ENCODE results near the gene FARP2.

DNA sequence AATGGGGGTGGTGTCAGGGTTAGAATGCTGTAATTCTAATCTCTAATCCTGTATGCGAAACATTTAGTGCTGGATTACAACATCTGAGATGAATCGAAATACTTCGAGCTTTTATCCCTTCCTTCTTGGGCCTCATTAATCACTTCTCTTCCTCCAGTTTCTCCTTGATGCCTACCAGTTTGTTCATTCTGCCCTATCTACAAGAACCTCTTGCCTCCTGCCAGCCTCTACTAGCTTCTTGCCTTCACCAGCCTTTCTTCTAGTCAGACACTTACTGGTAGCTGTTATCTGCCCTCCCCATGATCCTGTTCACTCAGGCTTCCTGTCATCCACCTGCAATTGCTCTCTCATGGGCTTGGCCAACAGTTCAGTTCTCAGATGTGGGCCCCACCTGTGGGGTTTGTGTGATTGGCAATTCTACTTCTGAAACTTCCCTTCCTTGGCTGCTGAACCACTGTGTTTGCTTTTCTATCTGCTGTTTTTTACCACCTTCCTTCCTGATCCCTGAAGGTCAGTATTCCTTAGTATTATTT is 15.4 kb upstream of the FARP2 start:
- TF ChIP-seq YY1 (IDR thresholded peaks at IDR 0.05) = no peak
- TF ChIP-seq, protein P1, sequence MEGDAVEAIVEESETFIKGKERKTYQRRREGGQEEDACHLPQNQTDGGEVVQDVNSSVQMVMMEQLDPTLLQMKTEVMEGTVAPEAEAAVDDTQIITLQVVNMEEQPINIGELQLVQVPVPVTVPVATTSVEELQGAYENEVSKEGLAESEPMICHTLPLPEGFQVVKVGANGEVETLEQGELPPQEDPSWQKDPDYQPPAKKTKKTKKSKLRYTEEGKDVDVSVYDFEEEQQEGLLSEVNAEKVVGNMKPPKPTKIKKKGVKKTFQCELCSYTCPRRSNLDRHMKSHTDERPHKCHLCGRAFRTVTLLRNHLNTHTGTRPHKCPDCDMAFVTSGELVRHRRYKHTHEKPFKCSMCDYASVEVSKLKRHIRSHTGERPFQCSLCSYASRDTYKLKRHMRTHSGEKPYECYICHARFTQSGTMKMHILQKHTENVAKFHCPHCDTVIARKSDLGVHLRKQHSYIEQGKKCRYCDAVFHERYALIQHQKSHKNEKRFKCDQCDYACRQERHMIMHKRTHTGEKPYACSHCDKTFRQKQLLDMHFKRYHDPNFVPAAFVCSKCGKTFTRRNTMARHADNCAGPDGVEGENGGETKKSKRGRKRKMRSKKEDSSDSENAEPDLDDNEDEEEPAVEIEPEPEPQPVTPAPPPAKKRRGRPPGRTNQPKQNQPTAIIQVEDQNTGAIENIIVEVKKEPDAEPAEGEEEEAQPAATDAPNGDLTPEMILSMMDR (IDR thresholded peaks at IDR 0.05; ENCODE audit: low read depth, low read length, missing input control) = no peak
- TF ChIP-seq SP1 (IDR thresholded peaks at IDR 0.05) = no peak
- TF ChIP-seq, protein P2, sequence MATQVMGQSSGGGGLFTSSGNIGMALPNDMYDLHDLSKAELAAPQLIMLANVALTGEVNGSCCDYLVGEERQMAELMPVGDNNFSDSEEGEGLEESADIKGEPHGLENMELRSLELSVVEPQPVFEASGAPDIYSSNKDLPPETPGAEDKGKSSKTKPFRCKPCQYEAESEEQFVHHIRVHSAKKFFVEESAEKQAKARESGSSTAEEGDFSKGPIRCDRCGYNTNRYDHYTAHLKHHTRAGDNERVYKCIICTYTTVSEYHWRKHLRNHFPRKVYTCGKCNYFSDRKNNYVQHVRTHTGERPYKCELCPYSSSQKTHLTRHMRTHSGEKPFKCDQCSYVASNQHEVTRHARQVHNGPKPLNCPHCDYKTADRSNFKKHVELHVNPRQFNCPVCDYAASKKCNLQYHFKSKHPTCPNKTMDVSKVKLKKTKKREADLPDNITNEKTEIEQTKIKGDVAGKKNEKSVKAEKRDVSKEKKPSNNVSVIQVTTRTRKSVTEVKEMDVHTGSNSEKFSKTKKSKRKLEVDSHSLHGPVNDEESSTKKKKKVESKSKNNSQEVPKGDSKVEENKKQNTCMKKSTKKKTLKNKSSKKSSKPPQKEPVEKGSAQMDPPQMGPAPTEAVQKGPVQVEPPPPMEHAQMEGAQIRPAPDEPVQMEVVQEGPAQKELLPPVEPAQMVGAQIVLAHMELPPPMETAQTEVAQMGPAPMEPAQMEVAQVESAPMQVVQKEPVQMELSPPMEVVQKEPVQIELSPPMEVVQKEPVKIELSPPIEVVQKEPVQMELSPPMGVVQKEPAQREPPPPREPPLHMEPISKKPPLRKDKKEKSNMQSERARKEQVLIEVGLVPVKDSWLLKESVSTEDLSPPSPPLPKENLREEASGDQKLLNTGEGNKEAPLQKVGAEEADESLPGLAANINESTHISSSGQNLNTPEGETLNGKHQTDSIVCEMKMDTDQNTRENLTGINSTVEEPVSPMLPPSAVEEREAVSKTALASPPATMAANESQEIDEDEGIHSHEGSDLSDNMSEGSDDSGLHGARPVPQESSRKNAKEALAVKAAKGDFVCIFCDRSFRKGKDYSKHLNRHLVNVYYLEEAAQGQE (IDR thresholded peaks at IDR 0.05) = no peak
- TF ChIP-seq, protein P3, sequence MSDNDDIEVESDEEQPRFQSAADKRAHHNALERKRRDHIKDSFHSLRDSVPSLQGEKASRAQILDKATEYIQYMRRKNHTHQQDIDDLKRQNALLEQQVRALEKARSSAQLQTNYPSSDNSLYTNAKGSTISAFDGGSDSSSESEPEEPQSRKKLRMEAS (IDR thresholded peaks at IDR 0.05) = no peak
- TF ChIP-seq HNF4A (conservative IDR thresholded peaks at IDR 0.05) = no peak
- TF ChIP-seq EGR1 (IDR thresholded peaks at IDR 0.05; ENCODE audit: low read depth in 2 of 2) = no peak
- TF ChIP-seq RAD21 (IDR thresholded peaks at IDR 0.05) = no peak

All from liver (tissue), 3 donors.